ENCODE measurements around the gene MGAT5.

Gene MGAT5, protein sequence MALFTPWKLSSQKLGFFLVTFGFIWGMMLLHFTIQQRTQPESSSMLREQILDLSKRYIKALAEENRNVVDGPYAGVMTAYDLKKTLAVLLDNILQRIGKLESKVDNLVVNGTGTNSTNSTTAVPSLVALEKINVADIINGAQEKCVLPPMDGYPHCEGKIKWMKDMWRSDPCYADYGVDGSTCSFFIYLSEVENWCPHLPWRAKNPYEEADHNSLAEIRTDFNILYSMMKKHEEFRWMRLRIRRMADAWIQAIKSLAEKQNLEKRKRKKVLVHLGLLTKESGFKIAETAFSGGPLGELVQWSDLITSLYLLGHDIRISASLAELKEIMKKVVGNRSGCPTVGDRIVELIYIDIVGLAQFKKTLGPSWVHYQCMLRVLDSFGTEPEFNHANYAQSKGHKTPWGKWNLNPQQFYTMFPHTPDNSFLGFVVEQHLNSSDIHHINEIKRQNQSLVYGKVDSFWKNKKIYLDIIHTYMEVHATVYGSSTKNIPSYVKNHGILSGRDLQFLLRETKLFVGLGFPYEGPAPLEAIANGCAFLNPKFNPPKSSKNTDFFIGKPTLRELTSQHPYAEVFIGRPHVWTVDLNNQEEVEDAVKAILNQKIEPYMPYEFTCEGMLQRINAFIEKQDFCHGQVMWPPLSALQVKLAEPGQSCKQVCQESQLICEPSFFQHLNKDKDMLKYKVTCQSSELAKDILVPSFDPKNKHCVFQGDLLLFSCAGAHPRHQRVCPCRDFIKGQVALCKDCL

DNA sequence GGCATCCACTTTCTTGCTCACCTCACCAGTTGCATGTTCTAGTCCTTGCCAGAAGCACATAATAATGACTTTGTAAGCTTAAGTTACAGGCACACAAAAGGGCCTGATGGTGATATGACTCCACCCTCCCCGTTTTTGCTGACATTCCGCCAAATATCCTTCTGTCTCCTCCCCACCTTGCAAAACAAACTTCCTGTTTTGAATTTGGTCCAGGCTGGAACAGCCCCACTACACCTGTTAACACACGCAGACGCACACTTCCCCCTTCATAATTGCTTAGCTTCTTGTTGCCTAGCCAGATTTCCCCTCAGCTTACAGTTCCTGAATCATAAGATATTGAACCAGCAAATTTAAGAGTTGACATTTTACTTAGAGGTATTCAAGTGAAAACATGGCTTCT lies at the start of gene MGAT5:
Gene MGAT5 (plus strand): TSS at position 269 of the 400 bp plus-strand sequence. CDS start 332 bp downstream, outside the sequence.
- DNase-seq, result peak; percentile 79

DNA sequence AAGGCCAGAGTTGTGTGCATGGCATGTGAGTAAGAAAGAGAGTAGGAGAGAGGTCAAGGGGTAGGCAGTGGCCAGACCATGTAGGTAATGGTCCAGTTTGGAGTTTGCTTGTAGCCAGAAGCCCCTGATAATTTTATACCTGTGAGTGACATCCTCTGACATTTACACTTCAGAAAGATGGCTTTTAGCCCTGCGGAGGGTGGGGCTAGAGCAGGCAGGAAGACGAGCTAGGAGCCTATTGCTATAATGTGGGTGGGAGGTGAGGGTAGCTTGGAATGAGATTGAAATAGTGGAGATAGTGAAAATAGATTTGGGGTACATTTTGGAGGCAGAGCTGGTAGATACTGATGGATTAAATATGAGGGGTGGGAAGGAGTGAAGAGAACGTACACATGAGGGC lies 48.8 kb upstream of the MGAT5 start:
- no peak for DNase-seq

DNA sequence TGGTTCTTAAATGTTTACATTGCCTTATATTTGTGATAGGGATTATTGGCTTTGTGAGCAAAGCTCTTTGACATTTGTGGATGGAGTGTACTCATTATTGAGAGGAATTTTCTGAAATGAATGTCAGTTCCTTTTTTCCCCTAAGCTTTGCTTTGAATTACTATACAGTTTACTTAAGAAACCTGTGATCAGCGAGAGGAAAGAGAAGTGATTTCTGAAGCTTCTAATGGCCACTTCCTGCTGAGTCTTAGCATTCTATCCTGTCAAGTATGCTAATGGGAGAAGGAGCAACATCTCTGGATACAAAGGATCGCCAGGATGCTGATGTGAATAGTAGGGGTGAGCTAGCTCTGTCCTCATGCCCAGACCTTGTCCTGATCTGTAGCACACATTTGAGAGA lies 47.8 kb upstream of the MGAT5 start:
- no peak for DNase-seq

DNA sequence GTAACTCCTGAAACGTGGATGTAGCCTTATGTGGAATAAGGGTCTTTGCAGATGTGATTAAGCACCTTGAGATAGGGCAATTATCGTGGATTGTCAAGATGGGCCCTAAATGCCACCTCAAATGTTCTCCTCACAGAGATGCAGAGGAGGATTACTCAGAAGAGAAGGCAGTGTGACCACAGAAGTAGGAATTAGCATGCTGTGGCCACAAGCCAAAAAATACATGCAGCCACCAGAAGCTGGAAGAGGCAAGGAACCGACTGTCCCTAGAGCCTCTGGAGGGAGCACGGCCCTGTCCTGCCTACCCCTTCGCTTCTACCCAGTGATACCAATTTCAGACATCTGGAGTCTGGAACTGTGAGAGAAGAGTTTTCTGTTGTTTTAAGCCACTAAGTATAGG lies 47.3 kb upstream of the MGAT5 start:
- no peak for DNase-seq

DNA sequence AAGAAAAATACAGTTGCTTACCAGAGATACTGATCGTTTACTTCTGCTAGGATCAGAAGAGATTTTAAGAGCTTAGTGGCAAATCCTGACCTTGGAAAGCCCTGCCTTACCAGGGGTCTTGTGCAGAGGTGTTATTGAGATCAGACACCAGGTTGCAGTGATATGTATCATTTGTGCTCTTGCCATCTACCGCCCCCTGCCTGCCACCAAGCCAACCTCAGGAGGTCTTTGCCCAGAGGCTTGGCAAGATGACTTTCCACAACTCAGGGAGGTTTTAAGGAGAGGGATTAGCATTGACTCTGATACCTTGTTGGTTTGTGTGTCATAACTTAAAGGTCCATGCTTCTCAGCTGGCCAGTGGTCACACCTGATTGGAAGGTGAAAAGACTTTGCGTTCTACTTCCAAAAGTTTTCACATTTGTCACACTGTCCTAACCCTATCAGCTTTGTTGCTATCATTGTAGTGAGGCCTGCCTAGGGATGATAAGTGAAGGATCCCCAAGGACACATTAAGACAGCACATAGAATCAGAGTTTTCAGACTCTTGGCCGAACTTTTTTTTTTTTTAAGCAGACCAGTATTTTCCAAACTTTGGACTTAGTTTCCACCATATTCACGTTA lies 46.2 kb upstream of the MGAT5 start:
- no peak for DNase-seq

DNA sequence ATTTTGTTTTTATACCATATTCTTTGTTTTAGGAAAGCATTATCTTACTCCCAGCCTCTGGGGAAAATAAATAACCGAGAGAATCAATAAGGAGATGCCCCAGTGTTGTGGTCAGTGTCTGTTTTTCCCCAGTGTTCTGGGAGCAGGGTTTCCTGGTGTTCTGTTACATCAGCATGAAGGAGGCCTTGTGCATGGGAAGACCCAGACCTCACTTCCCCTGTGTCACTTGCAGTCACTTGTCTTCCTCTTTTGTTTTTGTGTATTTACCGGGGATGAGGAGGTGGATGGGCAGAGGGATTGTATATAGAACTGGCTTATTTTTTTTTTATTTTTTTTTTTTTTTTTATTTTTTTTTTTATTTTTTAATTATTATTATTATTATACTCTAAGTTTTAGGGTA lies 45.0 kb upstream of the MGAT5 start:
- no peak for DNase-seq

DNA sequence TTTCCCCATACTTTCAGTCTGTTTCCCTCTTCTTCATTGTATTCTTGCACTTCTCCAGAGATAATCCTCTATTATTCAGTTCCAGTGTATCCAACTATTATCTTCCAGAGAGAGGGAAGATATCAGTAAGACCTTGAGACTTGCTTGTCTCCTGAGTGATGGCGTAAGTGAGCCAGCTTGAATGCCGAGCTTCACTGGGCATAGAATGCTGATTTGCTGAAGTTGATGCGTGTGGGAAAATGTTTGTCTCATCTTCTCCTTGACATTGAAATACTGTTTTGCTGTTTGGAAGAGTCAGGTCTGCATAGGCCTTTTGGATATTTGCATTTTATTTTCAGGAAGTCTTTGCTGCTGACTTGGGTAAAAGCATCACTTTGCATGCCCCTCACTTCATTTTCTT lies 41.1 kb upstream of the MGAT5 start:
- no peak for DNase-seq

DNA sequence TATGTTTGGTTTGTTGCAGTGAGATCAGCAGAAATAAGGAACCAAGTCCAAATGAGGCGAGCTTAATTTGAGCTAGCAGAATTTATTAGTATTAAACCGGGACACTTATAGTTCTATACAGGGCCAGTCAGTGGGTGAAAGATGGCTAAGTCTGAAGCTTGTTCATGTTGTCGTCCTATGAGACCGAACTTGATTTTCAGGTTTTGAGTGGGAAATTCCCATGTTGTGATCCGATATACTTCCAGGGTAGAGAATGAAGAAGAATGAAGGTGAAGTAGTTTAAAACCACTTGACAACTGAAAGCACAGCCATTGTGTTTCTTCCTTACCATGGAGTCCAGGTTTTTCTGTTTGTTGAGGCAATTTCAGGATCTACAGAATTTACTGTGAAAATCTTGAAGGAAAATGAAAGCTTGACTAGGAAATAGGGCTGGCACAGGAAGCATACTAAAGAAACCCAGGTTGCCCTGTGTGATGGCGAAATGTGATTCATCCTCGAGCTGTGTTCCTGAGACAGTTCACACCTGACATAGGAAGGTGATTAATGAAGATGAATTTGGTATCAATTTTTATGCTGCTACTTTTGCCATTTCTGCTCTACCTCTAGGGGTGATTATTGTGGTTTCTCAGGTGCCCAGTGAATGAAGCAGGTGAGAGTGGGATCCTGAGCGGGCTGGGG lies 37.6 kb upstream of the MGAT5 start:
- no peak for DNase-seq

DNA sequence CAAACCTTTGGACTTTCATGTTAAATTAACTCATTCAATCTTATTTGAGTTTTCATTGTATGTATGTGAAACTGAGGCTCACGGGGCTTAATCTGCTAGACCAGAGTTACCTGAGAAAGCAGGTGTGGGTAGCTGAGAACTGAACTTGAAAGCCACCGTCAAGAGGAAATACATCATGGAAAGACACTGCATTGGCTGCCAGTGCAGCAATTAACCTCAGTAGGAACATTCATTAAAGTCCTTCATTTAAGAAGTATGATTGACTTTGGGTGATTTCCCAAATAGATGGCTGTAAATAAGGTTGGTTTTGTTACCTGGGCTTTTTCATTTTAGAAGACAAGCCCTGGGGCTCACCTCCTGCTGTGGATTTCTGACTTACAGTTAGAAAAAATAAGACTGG lies 36.5 kb upstream of the MGAT5 start:
- no peak for DNase-seq

DNA sequence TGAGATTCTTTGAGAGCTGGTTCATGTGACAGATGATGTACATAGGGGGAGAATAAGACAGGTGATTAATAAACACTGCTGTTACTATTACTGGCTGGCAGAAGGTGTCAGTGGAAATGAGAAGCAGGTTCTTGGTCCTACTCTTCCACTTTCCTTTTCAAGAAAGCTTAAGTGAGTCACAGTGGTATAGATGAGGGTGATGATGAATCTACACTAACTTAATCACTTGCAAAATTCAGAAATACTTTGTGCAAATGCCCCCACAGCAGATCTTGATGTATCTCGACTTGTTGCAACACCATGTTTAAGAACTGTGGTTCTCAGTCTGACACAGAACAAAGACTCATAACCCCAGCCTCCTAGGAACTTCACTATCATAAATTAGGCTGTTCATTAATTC lies 35.9 kb upstream of the MGAT5 start:
- no peak for DNase-seq

DNA sequence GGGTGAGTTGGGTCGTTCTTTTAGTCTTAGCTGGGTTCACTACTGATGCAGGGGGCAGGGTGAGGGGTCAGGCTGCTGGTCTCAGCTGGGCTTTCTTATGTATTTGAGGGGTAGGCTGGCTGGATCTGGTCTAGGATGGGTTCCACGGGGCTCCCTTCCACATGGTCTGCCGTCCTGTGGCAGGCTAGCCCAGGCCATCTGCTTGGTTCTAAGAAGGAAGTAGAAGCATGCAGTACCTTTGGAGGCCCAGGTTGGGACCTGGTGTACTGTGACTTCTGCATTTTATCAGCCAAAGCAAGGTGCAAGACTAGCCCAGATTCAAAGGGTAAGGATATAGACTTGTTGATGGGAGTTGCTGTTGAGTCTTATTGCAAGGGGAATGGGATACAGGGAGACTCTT lies 35.5 kb upstream of the MGAT5 start:
- no peak for DNase-seq

DNA sequence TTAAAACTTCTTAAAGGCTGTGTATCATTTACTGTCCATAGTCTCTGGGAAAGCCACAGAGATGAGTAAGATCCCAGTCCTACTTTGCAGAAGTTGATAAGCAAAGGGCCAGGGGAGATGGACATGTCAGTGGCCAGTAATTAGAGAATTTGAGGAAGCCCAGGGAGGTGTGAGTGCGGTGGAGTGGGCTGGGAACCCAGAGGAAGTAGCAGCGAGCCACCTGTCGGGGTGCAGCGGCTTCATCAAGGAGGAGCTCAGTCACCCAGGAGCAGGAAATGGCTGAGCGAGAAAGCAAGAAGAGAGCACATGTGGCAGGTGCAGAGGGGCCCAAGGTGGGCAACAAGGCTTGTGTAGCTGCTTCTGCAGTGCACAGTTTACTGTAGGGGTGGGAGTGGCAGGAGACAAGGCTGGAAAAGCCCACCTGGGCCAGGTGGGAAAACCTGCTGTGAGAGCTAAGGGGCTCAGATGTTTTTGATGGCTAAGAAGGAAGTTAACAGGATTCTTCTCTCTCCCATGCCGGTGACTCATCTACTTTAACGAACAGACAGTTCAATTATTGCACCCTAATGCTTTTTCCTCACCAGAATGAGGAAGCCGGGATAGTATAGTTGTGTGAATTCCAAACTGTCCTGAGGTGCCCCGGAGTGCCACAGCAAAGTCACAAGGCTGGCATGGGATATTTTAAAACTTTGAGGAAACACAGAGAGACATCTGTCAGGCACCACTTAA lies 34.8 kb upstream of the MGAT5 start:
- no peak for DNase-seq

DNA sequence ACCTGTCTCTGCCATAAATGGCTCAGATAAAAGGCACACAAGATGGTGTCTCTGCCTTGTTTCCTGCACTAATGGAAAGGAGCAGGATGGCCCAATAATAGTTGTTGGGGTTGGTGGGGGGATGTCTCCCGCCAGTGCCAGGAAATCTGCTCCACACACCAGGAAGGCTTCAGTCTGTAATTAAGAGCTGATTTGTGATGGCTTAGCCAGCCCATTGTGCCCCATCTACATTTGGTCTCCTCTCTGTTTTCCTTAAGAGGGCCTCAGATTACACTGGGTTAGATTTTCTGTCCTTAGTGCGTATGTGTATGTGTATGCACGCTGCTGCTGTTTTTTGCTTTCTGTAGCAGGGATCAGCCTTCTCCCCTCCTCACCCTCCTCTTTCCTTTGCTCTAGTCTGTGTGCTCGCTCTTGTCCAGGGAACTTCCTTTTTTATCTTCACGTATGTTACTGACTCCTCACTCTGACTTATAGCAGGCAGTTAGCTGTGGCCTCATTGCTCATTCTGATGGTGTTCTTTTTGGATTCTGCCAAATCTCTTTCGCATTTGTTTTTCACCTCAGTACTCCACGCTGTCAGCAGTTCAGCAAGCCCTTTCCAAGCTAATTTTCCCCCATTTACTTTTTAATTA lies 33.4 kb upstream of the MGAT5 start:
- DNase-seq, result no peak

DNA sequence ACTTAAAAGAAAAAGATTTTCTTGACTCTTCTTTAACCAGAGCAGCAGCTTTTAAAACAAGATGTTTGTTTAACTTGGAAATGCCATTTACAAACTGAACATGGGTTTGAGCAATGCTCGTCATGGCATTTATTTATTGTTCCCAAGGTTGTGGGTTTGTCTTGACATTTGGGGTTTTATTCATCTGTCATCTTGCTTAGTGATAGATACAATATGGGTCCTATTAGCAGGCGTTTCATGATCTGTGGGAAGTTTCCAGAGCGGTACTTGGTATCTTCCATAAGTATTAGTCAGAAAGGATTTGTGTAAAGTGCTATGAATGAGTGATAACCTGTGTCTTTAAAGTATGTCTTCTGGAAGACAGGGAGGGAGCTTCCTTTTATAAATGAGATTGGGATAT lies 29.9 kb upstream of the MGAT5 start:
- no peak for DNase-seq

DNA sequence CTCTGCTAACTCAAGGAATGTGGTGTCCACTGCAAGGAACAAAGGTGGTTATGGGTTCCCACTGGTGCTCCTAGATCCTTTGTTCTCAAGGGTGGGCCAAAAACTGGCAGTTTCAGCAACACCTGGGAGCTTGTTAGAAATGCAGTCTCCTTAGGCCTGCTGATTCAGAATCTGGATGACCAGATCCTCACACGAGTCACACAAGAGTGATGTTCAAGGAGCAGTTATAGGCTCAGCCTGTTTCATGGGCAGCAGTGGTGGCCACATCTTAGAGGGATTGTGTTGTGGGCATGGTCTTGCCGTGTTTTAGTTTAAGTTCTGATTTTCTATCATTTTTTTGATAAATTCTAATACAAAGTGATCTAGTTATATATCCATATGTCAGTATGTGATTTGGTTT lies 28.7 kb upstream of the MGAT5 start:
- no peak for DNase-seq

DNA sequence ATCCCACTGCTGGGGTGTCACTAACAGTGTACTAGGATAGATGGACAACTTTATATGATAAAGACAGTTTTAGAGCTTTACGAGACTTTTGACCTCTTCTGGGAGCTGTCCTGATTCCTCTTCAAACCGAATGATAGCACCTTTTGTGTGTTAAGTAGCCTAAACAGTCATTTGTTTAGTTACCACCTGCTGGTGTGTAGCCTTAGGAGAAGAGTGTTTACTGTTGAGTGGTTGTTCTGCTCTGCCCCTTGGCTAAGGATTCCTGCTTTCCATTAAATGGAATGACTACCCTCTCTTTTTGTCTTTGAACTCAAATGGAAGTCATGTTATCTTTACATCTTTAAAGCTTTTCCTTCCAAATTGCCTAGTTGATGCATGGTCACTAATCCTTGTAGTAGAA lies 28.0 kb upstream of the MGAT5 start:
- peak; percentile 23 for DNase-seq

DNA sequence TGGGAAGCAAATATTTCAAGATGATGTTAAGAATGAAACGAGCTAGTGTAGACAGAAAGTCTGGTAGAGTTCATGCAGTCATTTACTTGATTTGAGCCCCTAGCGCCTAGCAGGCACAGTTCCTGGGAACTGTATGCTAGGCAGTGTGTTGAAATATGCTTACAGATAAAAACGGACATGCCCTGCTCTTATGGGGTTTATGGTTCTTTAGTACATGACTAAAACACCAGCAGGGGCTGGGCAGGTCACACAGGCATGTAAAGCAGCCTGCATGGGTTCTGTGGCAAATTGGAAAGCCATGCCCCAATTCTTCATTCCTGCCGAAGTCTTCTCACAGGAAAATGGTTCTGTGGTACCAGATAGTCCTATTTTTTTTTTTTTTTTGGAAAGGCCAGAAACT lies 27.3 kb upstream of the MGAT5 start:
- no peak for DNase-seq

DNA sequence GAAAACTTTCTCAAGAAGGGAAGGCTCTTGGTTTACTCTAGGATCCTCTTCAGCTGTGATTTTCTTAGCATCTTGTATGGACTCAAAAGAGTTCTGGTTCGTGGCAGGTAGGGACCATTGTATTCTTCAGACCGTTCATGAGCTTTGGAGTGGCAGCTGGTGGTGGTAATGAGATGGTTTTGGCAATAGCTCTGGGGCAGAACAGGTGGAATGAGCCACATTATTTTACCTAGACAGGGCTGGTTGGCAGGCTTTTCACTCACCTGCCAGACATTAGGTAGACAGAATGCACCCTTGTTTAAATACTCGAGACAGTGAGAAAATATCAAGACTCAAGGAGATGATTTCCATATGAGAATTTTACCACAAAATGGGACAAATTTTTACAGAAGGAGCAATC lies 26.2 kb upstream of the MGAT5 start:
- DNase-seq, result peak; percentile 50

DNA sequence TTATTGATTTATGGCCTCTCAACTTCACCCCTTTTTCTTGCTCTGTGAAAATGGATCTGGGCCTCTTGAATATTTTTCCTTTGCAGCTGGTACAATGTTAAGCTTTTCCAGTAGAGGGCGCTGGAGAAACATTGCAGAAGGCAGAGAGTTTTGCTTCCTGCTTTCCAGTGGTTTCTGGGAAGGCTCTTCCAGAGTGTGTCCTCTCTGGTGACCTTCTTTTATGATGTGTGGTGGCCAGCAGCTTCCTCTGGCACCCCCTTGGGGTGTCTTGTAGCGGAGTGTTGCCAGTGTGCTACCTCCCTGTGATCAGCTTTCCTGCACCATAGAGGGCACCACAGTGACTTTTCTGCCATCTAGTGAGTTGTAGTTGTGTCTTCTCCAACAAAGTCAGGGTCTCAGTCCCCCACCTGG lies 25.4 kb upstream of the MGAT5 start:
- no peak for DNase-seq

DNA sequence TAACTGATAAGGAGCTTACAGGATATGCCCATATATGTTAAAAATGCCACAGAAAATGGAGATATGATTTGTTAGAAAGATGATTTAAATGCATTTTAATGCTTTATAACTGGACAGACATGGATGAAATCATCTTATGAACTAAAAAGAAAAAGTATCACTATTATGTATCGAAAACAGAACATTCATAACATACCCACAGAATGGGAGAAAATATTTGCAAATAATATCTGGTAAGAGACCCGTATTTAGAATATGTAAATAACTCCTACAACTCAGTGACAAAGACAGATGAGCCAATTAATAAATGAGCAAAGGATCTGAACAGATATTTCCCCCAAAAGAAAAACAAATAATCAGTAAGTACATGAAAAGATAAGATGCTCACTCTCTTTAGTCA lies 24.3 kb upstream of the MGAT5 start:
- DNase-seq, result no peak

DNA sequence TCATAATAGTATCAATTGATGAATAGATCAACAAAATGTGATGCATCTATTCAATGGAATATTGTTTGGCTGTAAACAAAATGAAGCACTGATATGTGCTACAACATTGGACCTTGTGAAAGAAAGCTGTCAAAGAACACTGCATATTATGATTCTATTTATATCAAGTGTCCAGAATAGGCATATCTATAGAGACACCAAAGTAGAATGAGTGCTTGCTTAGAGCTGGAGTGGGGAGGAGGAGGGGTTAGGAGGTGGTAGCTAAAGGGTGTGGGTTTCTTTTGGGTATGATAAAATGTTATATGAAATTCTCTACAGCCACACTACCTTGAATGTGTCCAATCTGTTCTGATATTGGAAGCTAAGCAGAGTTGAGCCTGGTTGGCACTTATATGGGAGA lies 23.0 kb upstream of the MGAT5 start:
- DNase-seq, result no peak

DNA sequence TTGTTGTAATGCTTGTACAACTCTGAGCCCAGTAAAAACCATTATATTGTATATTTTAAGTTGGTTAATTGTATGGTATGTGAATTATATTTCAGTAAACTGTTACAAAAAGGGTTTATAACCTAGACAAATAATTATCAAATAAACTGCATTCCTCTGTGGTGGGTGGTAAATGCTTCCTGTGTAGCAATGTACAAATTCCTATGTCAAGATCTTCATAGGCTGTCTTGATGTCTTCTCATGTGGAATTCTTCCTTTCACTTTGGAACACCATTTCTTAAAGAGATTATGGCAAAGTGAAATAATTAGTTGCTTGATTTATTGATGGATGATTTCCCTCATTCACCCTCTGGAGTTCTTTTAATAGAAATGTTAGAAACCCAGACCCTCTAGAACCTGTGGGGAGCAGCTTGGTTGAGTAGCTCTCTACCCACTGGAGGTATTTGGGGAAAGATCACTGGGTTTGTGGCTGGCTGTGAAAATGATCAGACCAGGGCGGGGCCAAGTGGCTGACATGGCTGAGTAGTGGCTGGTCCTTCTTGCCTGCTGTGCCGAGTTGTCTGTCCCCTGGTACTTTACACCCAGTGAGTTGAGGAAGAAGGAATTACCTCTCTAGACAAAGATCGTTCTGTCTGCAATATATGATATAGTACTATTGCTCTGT lies 22.4 kb upstream of the MGAT5 start:
- no peak for DNase-seq
